HFFc6 (cell line): ENCODE data around the gene DTNBP1. TPM values are rescaled to one million over a fixed set of nuclear protein-coding genes. Genes with fewer than 3 reads are reported as not detected.

Source experiments
- DNase-seq: peaks from one replicate; pipeline ENCODE4 v3.0.0-alpha.2; 2018
- H3K27ac Mint-ChIP-seq: 2 replicates; pipeline ENCODE4 v1.8.0; 2020; ENCODE audit warnings: mild to moderate bottlenecking, mixed read lengths
- H3K27me3 Mint-ChIP-seq: 2 replicates; pipeline ENCODE4 v1.8.0; 2021; ENCODE audit warnings: mild to moderate bottlenecking, moderate library complexity, mixed read lengths; ENCODE audit not compliant: insufficient read depth
- H3K36me3 Mint-ChIP-seq: 2 replicates; pipeline ENCODE4 v1.8.0; 2021; ENCODE audit warnings: low read depth, mixed read lengths
- H3K4me1 Mint-ChIP-seq: 2 replicates; pipeline ENCODE4 v1.8.0; 2020; ENCODE audit warnings: low read depth, mixed read lengths
- H3K4me3 Mint-ChIP-seq: 2 replicates; pipeline ENCODE4 v1.8.0; 2020; ENCODE audit warnings: mild to moderate bottlenecking, moderate library complexity, mixed read lengths
- H3K9me3 Mint-ChIP-seq: 2 replicates; pipeline ENCODE4 v1.8.0; 2020; ENCODE audit warnings: mild to moderate bottlenecking, mixed read lengths
- total RNA-seq, 6 experiments: library from RNA; stranded (reverse); fragmentation: NEBNext Ultra II Directional; extraction: Animal tissue kit (Norgen Biotek cat#: 25700); gene quantifications; 2 replicates in 1 of 6; 3 replicates in 5 of 6; pipeline ENCODE4 v1.2.3, GENCODE V29; 2021
- TF ChIP-seq, protein P1 (sequence below): fragments of 200-600 bp; sonication (generic); IDR thresholded peaks from 2 replicates; pipeline ENCODE4 v1.5.0; 2021; ENCODE audit warnings: antibody characterized with exemption, mild to moderate bottlenecking

Gene DTNBP1
- total RNA-seq, 6 experiments from 2014 or later: 10.4 to 15.3 (median 13.9) TPM

DNA sequence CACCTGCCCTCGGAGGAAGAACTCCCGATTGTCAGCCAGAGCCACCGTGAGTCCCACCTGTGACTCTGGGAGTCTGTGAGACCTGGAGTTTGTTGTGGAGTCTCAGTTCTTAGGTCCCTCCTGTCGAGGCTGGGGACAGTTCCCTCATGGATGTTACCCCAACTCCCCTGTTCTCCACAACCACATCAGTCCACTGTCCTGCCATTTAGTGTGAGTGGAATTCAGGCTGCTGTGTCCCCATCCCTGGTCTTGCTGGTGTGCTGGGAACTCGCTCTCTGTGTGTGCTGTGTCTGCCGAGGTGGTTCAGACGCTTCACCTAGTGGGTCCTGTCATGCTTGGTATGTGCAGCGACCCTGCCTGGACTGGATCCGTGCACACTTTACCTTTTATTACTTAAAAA lies 163.2 kb downstream of the DTNBP1 start:
- TF ChIP-seq, protein P1, sequence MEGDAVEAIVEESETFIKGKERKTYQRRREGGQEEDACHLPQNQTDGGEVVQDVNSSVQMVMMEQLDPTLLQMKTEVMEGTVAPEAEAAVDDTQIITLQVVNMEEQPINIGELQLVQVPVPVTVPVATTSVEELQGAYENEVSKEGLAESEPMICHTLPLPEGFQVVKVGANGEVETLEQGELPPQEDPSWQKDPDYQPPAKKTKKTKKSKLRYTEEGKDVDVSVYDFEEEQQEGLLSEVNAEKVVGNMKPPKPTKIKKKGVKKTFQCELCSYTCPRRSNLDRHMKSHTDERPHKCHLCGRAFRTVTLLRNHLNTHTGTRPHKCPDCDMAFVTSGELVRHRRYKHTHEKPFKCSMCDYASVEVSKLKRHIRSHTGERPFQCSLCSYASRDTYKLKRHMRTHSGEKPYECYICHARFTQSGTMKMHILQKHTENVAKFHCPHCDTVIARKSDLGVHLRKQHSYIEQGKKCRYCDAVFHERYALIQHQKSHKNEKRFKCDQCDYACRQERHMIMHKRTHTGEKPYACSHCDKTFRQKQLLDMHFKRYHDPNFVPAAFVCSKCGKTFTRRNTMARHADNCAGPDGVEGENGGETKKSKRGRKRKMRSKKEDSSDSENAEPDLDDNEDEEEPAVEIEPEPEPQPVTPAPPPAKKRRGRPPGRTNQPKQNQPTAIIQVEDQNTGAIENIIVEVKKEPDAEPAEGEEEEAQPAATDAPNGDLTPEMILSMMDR: no peak
- Mint-ChIP-seq H3K9me3 (no peaks in the 10 kb centered on the region), H3K27me3 (peaks cover 10% of the 10 kb centered on the region), H3K27ac (no peak overlapping the region), H3K36me3 (peaks cover 32% of the 10 kb centered on the region), H3K4me3 (no peak overlapping the region), H3K4me1 (peaks cover 32% of the 10 kb centered on the region)
- DNase-seq: no peak

DNA sequence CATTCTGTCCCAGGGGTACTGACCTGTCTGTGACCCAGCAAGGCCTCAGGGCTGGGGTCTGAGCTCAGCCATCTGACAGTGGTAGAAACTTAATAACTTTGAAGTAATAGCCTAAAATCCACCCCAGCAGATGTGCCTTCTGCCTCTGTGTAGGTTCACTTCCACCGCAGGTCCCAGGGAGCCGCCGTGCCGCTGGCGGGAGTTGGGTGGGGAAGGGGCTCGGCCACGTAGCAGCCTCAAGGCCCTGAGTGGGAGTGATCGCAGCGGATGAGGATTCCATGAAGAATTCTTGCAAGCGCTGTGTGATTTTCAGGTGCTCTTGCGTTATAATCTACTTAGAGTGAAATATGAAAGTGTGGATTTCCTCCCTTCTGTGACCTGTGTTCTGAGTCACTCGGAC lies 163.7 kb downstream of the DTNBP1 start:
- peaks cover 28% of the 10 kb centered on the region for H3K4me1 Mint-ChIP-seq
- TF ChIP-seq, protein P1: no peak
- peaks cover 32% of the 10 kb centered on the region for H3K36me3 Mint-ChIP-seq
- no peak for DNase-seq
- H3K27me3 Mint-ChIP-seq: peaks cover 10% of the 10 kb centered on the region
- no peaks in the 10 kb centered on the region for H3K9me3 Mint-ChIP-seq
- H3K4me3 Mint-ChIP-seq: no peak overlapping the region
- no peak overlapping the region for H3K27ac Mint-ChIP-seq

DNA sequence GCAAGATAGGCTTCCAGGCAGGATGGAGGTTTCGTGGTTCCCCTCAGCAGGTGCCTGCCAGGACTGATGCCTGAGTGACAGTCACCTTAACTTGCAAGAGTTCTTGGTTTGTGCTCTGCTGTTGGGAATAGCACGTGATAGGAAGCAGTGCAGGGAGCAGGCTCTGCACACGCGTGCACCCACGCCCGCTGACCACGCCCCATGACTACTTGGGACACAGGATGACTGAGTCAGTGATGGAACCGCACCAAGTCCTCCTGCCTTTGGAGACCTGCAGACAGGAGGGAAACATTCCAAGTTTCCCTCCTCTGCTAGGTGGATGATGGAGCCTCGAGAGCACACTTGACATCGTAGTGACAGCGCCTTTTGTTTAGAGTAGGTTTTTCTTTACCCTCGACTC lies 164.2 kb downstream of the DTNBP1 start:
- TF ChIP-seq, protein P1: no peak
- H3K27ac Mint-ChIP-seq: no peak overlapping the region
- DNase-seq: no peak
- H3K36me3 Mint-ChIP-seq: peaks cover 31% of the 10 kb centered on the region
- no peaks in the 10 kb centered on the region for H3K9me3 Mint-ChIP-seq
- H3K4me1 Mint-ChIP-seq: peaks cover 28% of the 10 kb centered on the region
- H3K4me3 Mint-ChIP-seq: no peak overlapping the region
- H3K27me3 Mint-ChIP-seq: peaks cover 10% of the 10 kb centered on the region

DNA sequence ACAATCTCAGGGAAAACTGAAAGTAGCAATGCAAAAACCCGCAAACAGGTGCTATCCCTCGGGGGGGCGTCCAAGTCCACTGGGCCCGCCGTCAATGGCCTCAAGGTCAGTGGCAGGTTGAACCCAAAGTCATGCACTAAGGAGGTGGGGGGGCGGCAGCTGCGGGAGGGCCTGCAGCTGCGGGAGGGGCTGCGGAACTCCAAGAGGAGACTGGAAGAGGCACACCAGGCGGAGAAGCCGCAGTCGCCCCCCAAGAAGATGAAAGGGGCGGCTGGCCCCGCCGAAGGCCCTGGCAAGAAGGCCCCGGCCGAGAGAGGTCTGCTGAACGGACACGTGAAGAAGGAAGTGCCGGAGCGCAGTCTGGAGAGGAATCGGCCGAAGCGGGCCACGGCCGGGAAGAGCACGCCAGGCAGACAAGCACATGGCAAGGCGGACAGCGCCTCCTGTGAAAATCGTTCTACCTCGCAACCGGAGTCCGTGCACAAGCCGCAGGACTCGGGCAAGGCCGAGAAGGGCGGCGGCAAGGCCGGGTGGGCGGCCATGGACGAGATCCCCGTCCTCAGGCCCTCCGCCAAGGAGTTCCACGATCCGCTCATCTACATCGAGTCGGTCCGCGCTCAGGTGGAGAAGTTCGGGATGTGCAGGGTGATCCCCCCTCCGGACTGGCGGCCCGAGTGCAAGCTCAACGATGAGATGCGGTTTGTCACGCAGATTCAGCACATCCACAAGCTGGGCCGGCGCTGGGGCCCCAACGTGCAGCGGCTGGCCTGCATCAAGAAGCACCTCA lies 166.3 kb downstream of the DTNBP1 start:
- Mint-ChIP-seq H3K4me1 (peaks cover 25% of the 10 kb centered on the region), H3K36me3 (peaks cover 21% of the 10 kb centered on the region), H3K27me3 (peaks cover 5% of the 10 kb centered on the region), H3K4me3 (no peak overlapping the region), H3K27ac (no peak overlapping the region), H3K9me3 (no peaks in the 10 kb centered on the region)
- DNase-seq: no peak
- TF ChIP-seq, protein P1: no peak; the same call in 1 of the 2 replicates

DNA sequence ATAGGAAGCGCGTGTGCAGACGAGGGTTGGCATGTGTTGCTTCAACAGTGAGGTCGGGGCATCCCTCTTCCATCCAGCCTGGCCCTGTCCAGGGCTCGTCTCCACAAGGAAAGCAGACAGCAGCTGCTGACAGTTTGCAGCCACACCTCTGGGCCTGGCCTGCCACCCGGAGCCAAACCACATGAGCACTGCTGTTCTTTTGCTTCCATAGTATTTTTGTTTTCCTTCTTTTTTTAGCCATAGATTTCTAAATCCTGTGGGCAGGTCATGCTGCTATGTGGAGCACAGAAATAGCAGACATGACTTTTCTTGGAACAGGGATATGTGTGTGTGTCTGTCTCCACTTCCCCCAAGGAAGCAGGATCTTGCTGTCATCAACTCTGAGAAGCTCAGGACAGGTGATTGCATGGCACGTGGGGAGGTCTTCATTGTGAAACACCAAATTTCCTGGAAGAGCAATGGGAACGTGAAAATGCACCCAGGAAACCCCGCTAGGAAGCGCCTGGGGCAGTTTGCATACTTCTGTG lies 167.4 kb downstream of the DTNBP1 start:
- TF ChIP-seq, protein P1: no peak
- Mint-ChIP-seq H3K27ac (no peak overlapping the region), H3K9me3 (no peaks in the 10 kb centered on the region), H3K27me3 (peaks cover 7% of the 10 kb centered on the region; the same call in 1 of the 2 replicates), H3K36me3 (peaks cover 17% of the 10 kb centered on the region), H3K4me3 (no peak overlapping the region; the same call in 1 of the 2 replicates), H3K4me1 (peaks cover 31% of the 10 kb centered on the region)
- DNase-seq: no peak
